ENCODE data around the gene ADISSP. TPM values are rescaled to one million over a fixed set of nuclear protein-coding genes. Genes with fewer than 3 reads are reported as not detected.

ADISSP gene
- total and polyA plus RNA-seq, 9 donors, result 17.0 to 26.7 (median 25.0) TPM

DNA sequence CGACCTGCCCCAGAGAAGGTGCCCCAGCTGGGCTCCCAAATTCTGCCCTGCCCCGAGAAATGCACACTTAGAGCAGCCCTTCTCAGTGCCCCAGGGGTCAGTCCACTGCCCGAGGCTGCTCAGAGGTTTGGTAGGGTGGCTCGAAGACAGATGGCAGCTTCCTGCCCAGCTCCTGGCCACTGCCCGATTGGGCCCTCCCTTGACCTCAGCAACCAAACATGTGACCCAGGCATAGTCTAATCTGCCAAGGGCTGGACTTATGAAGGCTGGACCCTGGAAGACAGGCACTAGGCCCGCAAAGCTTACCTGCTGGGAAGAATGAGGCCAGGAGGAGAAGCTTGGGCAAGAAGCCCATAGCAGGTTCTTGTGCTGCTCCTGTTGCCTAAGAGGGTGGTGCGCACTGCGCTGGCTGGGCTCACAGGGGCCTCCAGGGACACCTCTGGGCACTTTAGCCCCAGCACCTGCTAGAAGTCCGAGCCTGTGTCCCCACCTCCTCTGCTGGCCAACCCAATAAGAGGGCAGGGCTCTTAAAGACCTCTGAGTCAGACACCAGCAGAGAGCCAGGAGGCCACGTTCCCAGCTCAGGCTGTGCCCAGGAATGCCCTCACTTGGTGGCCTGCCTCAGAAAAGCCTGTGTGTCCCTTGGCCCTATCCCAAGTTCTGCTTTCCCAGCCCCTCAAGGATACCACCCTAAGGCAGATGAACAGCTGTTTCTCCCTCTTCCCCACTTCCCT, 60.6 kb downstream of the ADISSP start:
- WGBS (ENCODE audit: insufficient coverage), result 63% methylated on average over 10 of the region's 10 CpGs
- peak; percentile 62 for DNase-seq
- peak overlapping the region; percentile 4 for H3K27ac ChIP-seq (ENCODE audit: low read length)
- H3K27me3 ChIP-seq (ENCODE audit: control insufficient read depth, insufficient read depth, low read length), result no peaks in the 10 kb centered on the region
- peaks cover 61% of the 10 kb centered on the region for H3K4me1 ChIP-seq (ENCODE audit: control insufficient read depth, insufficient read depth, low read length)
- H3K9me3 ChIP-seq (replicated peaks; ENCODE audit: control insufficient read depth, low read depth, low read length), result no peaks in the 10 kb centered on the region
- H3K36me3 ChIP-seq (ENCODE audit: control insufficient read depth, insufficient read depth, low read length), result no peaks in the 10 kb centered on the region
- H3K4me3 ChIP-seq (ENCODE audit: low read length), result no peak overlapping the region

DNA sequence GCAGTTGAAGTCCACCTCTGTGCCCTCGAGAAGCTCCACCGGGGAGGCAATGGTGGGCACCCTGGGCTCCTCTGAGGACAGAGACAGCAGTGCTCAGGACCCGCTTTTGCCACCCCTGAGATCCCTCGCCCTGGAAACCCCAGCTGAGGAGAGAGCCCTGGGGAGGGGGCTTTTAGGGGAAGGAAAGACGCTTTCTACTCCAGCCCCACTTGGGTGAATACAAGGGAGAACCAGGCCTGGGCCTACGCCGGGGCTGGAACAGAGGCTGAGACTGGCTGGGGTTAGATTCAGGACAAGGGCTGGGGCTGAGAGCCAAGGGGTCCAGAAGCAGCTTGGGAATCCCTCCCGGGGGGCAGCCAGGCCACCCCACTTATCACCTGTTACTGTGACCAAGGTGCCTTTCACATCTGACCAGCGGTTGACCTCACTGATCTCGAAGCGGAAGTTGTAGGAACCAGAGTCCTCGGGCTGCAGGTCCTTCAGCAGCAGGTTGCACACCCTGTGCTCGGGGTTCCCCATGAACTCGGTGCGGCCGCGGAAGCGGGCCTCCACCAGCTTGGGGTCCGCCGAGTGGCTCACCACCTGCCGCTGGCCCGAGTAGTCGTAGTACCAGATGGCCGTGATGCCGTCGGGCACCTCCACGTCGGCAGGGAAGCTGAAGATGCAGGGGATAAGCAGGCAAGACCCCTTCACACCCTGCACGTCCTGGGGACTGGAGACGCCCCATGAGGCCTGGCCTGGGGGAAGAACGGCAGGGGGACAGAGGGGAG, 61.4 kb downstream of the ADISSP start:
- Histone ChIP-seq H3K9me3 (replicated peaks; ENCODE audit: control insufficient read depth, low read depth, low read length) (no peaks in the 10 kb centered on the region), H3K4me3 (ENCODE audit: low read length) (no peak overlapping the region), H3K4me1 (ENCODE audit: control insufficient read depth, insufficient read depth, low read length) (peaks cover 56% of the 10 kb centered on the region), H3K27me3 (ENCODE audit: control insufficient read depth, insufficient read depth, low read length) (no peaks in the 10 kb centered on the region), H3K36me3 (ENCODE audit: control insufficient read depth, insufficient read depth, low read length) (no peaks in the 10 kb centered on the region), H3K27ac (ENCODE audit: low read length) (no peak overlapping the region)
- WGBS (ENCODE audit: insufficient coverage), result 92% methylated on average over 24 of the region's 31 CpGs
- no peak for DNase-seq

DNA sequence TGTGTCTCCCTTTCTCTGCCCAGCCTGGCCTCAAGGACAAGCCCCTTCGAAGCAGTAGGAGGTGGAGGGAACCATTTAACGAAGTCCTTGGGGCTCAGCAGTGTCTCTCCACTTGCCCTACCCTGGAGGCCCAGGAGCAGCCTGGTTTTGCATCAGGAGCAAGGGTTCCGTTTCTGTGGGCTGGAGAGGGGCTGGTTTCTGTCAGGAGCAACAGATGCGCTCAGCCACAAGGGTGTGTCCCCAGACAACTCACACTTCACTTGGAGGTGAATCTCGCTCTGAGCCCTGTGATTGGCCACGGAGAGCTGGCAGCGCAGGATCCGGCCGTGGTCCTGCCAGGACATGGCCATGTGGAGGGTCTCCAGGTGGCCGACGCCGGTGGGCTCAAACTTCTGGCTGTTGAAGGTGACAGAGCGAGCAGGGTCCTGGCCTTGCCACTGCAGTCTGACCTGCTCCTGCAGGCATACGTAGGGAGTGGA, 62.0 kb downstream of the ADISSP start:
- no peak for DNase-seq
- Histone ChIP-seq H3K4me1 (ENCODE audit: control insufficient read depth, insufficient read depth, low read length) (peaks cover 50% of the 10 kb centered on the region), H3K27me3 (ENCODE audit: control insufficient read depth, insufficient read depth, low read length) (no peaks in the 10 kb centered on the region), H3K27ac (ENCODE audit: low read length) (no peak overlapping the region), H3K4me3 (ENCODE audit: low read length) (no peak overlapping the region), H3K36me3 (ENCODE audit: control insufficient read depth, insufficient read depth, low read length) (no peaks in the 10 kb centered on the region), H3K9me3 (replicated peaks; ENCODE audit: control insufficient read depth, low read depth, low read length) (no peaks in the 10 kb centered on the region)
- 77% methylated on average over 14 of the region's 14 CpGs for WGBS (ENCODE audit: insufficient coverage)

DNA sequence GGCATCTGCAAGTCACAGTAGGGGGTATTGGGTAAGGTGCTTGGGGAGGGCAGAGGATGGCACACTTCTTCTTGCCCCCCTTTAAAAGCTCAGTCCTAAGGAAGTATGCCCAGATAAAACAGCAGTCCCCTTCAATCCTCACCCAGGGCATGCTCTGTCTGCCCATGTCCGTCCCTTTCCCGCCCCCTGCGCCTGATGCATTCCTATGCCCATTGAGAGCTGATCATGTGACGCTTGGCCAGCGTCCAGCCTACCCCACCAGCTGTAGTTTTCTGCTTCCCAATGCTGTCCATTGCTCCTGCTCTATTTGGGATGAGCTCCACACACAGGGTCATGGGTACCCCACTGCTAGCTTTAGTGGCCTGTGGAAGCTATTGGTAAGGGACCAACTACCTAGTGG, 63.5 kb downstream of the ADISSP start:
- no peaks in the 10 kb centered on the region for H3K27me3 ChIP-seq (ENCODE audit: control insufficient read depth, insufficient read depth, low read length)

More for the DNA sequence above, 63.5 kb downstream of the ADISSP start:
- Histone ChIP-seq H3K36me3 (ENCODE audit: control insufficient read depth, insufficient read depth, low read length) (no peaks in the 10 kb centered on the region), H3K4me3 (ENCODE audit: low read length) (no peak overlapping the region), H3K27ac (ENCODE audit: low read length) (no peak overlapping the region), H3K4me1 (ENCODE audit: control insufficient read depth, insufficient read depth, low read length) (peaks cover 49% of the 10 kb centered on the region), H3K9me3 (replicated peaks; ENCODE audit: control insufficient read depth, low read depth, low read length) (no peaks in the 10 kb centered on the region)
- DNase-seq, result peak; percentile 79
- WGBS (ENCODE audit: insufficient coverage), result 67% methylated on average over 5 of the region's 5 CpGs

Other genes with a start within 250 kb of the ADISSP start
- not detected for gene GFRA4, start 104.4 kb downstream of the ADISSP start, total RNA-seq
- gene GFRA4, start 104.4 kb downstream of the ADISSP start, polyA plus RNA-seq (ENCODE audit: insufficient read depth in 1 of 8, insufficient read length in 8 of 8, low replicate concordance in 1 of 8), result not detected
- 52.8 TPM for gene ADAM33, start 85.7 kb downstream of the ADISSP start, total RNA-seq
- gene ADAM33, start 85.7 kb downstream of the ADISSP start, polyA plus RNA-seq (ENCODE audit: insufficient read depth in 1 of 8, insufficient read length in 8 of 8, low replicate concordance in 1 of 8), result 10 to 100 TPM; 26.1 to 78.3 (median 52.8) TPM
- 2.1 TPM for gene SIGLEC1, start 55.2 kb downstream of the ADISSP start, total RNA-seq
- gene SIGLEC1, start 55.2 kb downstream of the ADISSP start, polyA plus RNA-seq (ENCODE audit: insufficient read depth in 1 of 8, insufficient read length in 8 of 8, low replicate concordance in 1 of 8), result 1 to 10 TPM; 3.3 to 6.2 (median 3.9) TPM
- 18.3 TPM for gene HSPA12B, start 35.1 kb downstream of the ADISSP start, total RNA-seq
- gene HSPA12B, start 35.1 kb downstream of the ADISSP start, polyA plus RNA-seq (ENCODE audit: insufficient read depth in 1 of 8, insufficient read length in 8 of 8, low replicate concordance in 1 of 8), result 10 to 100 TPM; 20.8 to 35.8 (median 30.1) TPM
- 0.09 TPM for gene SPEF1, start 13.7 kb upstream of the ADISSP start, total RNA-seq
- gene SPEF1, start 13.7 kb upstream of the ADISSP start, polyA plus RNA-seq (ENCODE audit: insufficient read depth in 1 of 8, insufficient read length in 8 of 8, low replicate concordance in 1 of 8), result under 1 TPM in 2 of 8 donors, not detected in 6; 0.12 to 0.21 TPM
- 44.7 TPM for gene CENPB, start 19.0 kb upstream of the ADISSP start, total RNA-seq
- gene CENPB, start 19.0 kb upstream of the ADISSP start, polyA plus RNA-seq (ENCODE audit: insufficient read depth in 1 of 8, insufficient read length in 8 of 8, low replicate concordance in 1 of 8), result 10 to 100 TPM; 40.7 to 52.7 (median 48.8) TPM
- gene CDC25B, start 28.6 kb upstream of the ADISSP start, total RNA-seq, result 37.7 TPM
- 100 to 1,000 TPM in 3 of 8 donors, 10 to 100 TPM in 5; 68.1 to 118 (median 90.6) TPM for gene CDC25B, start 28.6 kb upstream of the ADISSP start, polyA plus RNA-seq (ENCODE audit: insufficient read depth in 1 of 8, insufficient read length in 8 of 8, low replicate concordance in 1 of 8)
- gene AP5S1, start 52.8 kb upstream of the ADISSP start, total RNA-seq, result 9.2 TPM
- 10 to 100 TPM in 4 of 8 donors, 1 to 10 TPM in 4; 8.3 to 10.8 (median 10.2) TPM for gene AP5S1, start 52.8 kb upstream of the ADISSP start, polyA plus RNA-seq (ENCODE audit: insufficient read depth in 1 of 8, insufficient read length in 8 of 8, low replicate concordance in 1 of 8)
- 14.6 TPM for gene MAVS, start 79.1 kb upstream of the ADISSP start, total RNA-seq
- 10 to 100 TPM; 17.5 to 26.2 (median 21.0) TPM for gene MAVS, start 79.1 kb upstream of the ADISSP start, polyA plus RNA-seq (ENCODE audit: insufficient read depth in 1 of 8, insufficient read length in 8 of 8, low replicate concordance in 1 of 8)
- 40.3 TPM for gene PANK2, start 121.6 kb upstream of the ADISSP start, total RNA-seq
- gene PANK2, start 121.6 kb upstream of the ADISSP start, polyA plus RNA-seq (ENCODE audit: insufficient read depth in 1 of 8, insufficient read length in 8 of 8, low replicate concordance in 1 of 8), result 10 to 100 TPM; 25.8 to 32.0 (median 28.0) TPM
- gene RNF24, start 247.8 kb upstream of the ADISSP start, total RNA-seq, result 16.7 TPM
- gene RNF24, start 247.8 kb upstream of the ADISSP start, polyA plus RNA-seq (ENCODE audit: insufficient read depth in 1 of 8, insufficient read length in 8 of 8, low replicate concordance in 1 of 8), result 10 to 100 TPM; 17.1 to 35.1 (median 25.1) TPM